Measurements from ENCODE around the gene STK11IP. TPM values are rescaled to one million over a fixed set of nuclear protein-coding genes. Genes with fewer than 3 reads are reported as not detected.

Gene STK11IP
- total and polyA plus RNA-seq, 9 of the 15 experiments (the other 6 are each of a cell fraction or from before 2014, with no cell fraction given), result 0.52 to 21.7 (median 5.6) TPM

GRCh38 chr2:219549619-219550018, 48.0 kb upstream of the STK11IP start (continued):
- no peak for TF ChIP-seq NRF1 (conservative IDR thresholded peaks at IDR 0.05 in 1 of 2, IDR thresholded peaks at IDR 0.05 in 1 of 2)
- TF ChIP-seq BRF2 (IDR thresholded peaks at IDR 0.05; ENCODE audit: borderline replicate concordance, insufficient read depth, insufficient read length), result no peak
- no peak for TF ChIP-seq SAP30 (IDR thresholded peaks at IDR 0.05; ENCODE audit: borderline replicate concordance, insufficient read depth, low read depth, low read length, poor library complexity, severe bottlenecking)
- no peak for TF ChIP-seq NR3C1 (CRISPR knock-in tag; IDR thresholded peaks at IDR 0.05)
- no peak for TF ChIP-seq TGIF2 (CRISPR knock-in tag; IDR thresholded peaks at IDR 0.05)

- ChIA-PET POLR2A (interaction anchor here (0.6 to 2.3 kb wide), 5 partner anchors 10 to 45 kb away, joined by 3 to 16 read pairs (median 3); partner anchors contain the start of gene OBSL1), CTCF (ENCODE audit: low intra/inter-chr PET ratio) (no interaction called here)
- Histone ChIP-seq H4K20me1 (replicated peaks; ENCODE audit: control insufficient read depth, insufficient read depth, low read length) (no peaks in the 10 kb centered on the region), H3K27me3 (ENCODE audit: control insufficient read depth in 2 of 2, insufficient read depth in 2 of 2, low read length in 2 of 2) (peaks cover 0 to 8% of the 10 kb centered on the region in 2 experiments; a peak in 3 of 5 replicates), H3K36me3 (ENCODE audit: control insufficient read depth, insufficient read depth, low read length) (no peaks in the 10 kb centered on the region), H3K9ac (ENCODE audit: insufficient read depth in 1 of 2, low read depth in 2 of 2, low read length in 2 of 2) (peak overlapping the region; percentile 64 to 77), H3K9me3 (replicated peaks; ENCODE audit: control insufficient read depth, insufficient read depth, low read depth, low read length) (no peaks in the 10 kb centered on the region), H3K4me1 (replicated peaks in 1 of 2; ENCODE audit: control insufficient read depth in 2 of 2, insufficient read depth in 2 of 2, low read length in 2 of 2) (peaks cover 4 to 44% of the 10 kb centered on the region in 2 experiments; a peak in 3 of 5 replicates), H3K4me2 (ENCODE audit: insufficient read depth, low read length) (peak overlapping the region; percentile 81), H3K79me2 (ENCODE audit: control insufficient read depth, insufficient read depth, low read length) (no peaks in the 10 kb centered on the region), H3K27ac (ENCODE audit: extremely low read depth, low read depth, low read length) (peak overlapping the region; percentile 66; the same call in 2 of the 3 replicates), H3K4me3 (peak overlapping the region; percentile 68), H2AFZ (ENCODE audit: low read depth, low read length) (peak overlapping the region; percentile 92), H3K9me1 (ENCODE audit: control insufficient read depth, insufficient read depth, low read length) (no peaks in the 10 kb centered on the region)
- intact Hi-C loops (cut with micrococcal nuclease) (no loop called here), in situ Hi-C loops (cut with MboI) (no loop called here)
- ATAC-seq, result peak; percentile 68
- no peak for FAIRE-seq
- peak; percentile 60 to 70 (median 61) for DNase-seq (ENCODE audit: extremely low read depth in 1 of 4, low spot score in 3 of 4)
- BruUV-seq (replicated peaks), result TSS peak; percentile 57
- 7% methylated on average over 26 of the region's 54 CpGs for WGBS (ENCODE audit: insufficient coverage, low coverage, missing lambda C conversion rate)
- TF ChIP-seq, protein P1, sequence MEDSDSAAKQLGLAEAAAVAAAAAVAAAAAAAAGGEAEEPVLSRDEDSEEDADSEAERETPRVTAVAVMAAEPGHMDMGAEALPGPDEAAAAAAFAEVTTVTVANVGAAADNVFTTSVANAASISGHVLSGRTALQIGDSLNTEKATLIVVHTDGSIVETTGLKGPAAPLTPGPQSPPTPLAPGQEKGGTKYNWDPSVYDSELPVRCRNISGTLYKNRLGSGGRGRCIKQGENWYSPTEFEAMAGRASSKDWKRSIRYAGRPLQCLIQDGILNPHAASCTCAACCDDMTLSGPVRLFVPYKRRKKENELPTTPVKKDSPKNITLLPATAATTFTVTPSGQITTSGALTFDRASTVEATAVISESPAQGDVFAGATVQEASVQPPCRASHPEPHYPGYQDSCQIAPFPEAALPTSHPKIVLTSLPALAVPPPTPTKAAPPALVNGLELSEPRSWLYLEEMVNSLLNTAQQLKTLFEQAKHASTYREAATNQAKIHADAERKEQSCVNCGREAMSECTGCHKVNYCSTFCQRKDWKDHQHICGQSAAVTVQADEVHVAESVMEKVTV (CRISPR knock-in tag; IDR thresholded peaks at IDR 0.05), result no peak
- TF ChIP-seq, protein P2, sequence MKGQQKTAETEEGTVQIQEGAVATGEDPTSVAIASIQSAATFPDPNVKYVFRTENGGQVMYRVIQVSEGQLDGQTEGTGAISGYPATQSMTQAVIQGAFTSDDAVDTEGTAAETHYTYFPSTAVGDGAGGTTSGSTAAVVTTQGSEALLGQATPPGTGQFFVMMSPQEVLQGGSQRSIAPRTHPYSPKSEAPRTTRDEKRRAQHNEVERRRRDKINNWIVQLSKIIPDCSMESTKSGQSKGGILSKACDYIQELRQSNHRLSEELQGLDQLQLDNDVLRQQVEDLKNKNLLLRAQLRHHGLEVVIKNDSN (CRISPR knock-in tag; IDR thresholded peaks at IDR 0.05), result 0 out of 2 replicates have a peak, but pooled peaks have one; percentile 14
- TF ChIP-seq MAZ (CRISPR knock-in tag; conservative IDR thresholded peaks at IDR 0.05 in 1 of 2, IDR thresholded peaks at IDR 0.05 in 1 of 2) (no peak), ZKSCAN1 (IDR thresholded peaks at IDR 0.05; ENCODE audit: low read depth, low read length) (no peak), CREBBP (IDR thresholded peaks at IDR 0.05; ENCODE audit: low read depth, low read length) (no peak)
- TF ChIP-seq, protein P3, sequence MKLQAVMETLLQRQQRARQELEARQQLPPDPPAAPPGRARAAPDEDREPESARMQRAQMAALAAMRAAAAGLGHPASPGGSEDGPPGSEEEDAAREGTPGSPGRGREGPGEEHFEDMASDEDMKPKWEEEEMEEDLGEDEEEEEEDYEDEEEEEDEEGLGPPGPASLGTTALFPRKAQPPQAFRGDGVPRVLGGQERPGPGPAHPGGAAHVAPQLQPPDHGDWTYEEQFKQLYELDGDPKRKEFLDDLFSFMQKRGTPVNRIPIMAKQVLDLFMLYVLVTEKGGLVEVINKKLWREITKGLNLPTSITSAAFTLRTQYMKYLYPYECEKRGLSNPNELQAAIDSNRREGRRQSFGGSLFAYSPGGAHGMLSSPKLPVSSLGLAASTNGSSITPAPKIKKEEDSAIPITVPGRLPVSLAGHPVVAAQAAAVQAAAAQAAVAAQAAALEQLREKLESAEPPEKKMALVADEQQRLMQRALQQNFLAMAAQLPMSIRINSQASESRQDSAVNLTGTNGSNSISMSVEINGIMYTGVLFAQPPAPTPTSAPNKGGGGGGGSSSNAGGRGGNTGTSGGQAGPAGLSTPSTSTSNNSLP (IDR thresholded peaks at IDR 0.05; ENCODE audit: borderline replicate concordance, low read depth, low read length), result no peak
These were observed 45.9 kb upstream of the STK11IP start for GRCh38 chr2:219551441-219552381.

Data from K562 (cell line).